SU-DHL-6 (cell line): ENCODE data around the gene ACOX3.

Experiments
- H2AFZ ChIP-seq: fragments of 200-600 bp; sonication (generic); 2 replicates; pipeline ENCODE4 v1.6.1; 2014; ENCODE audit warnings: low read depth, mild to moderate bottlenecking, moderate library complexity, mixed read lengths, antibody characterized with exemption, low read length; ENCODE audit not compliant: severe bottlenecking
- H3F3A ChIP-seq: fragments of 200-600 bp; shearing (Covaris generic); 2 replicates; pipeline ENCODE4 v1.6.0; 2016; ENCODE audit warnings: antibody characterized with exemption, mild to moderate bottlenecking; ENCODE audit not compliant: insufficient read depth
- H3K27ac ChIP-seq: fragments of 200-600 bp; sonication (generic); 2 replicates; pipeline ENCODE4 v1.5.1; 2016; ENCODE audit warnings: low read depth, mild to moderate bottlenecking, low read length, moderate library complexity, mixed read lengths
- H3K27me3 ChIP-seq: fragments of 200-600 bp; sonication (generic), shearing (Covaris generic); 2 replicates; pipeline ENCODE4 v1.6.0; 2014; ENCODE audit warnings: mild to moderate bottlenecking, low read length
- H3K36me3 ChIP-seq: fragments of 200-600 bp; sonication (generic); 2 replicates; pipeline ENCODE4 v1.6.1; 2014; ENCODE audit warnings: mild to moderate bottlenecking, low read length, mixed read lengths
- H3K4me2 ChIP-seq: fragments of 300-600, 200-600 bp; shearing (Covaris generic), sonication (generic); 2 replicates; pipeline ENCODE4 v1.6.0; 2014; ENCODE audit warnings: low read length, low read depth, mild to moderate bottlenecking; ENCODE audit not compliant: poor library complexity, severe bottlenecking
- H3K4me3 ChIP-seq: fragments of 200-600 bp; sonication (generic); 2 replicates; pipeline ENCODE4 v1.5.1; 2014; ENCODE audit warnings: antibody characterized with exemption, low read length, mild to moderate bottlenecking, mixed read lengths; ENCODE audit not compliant: insufficient read depth, poor library complexity, severe bottlenecking
- H3K79me2 ChIP-seq: fragments of 200-600 bp; sonication (generic); 2 replicates; pipeline ENCODE4 v1.6.1; 2014; ENCODE audit warnings: mild to moderate bottlenecking, low read length, moderate library complexity; ENCODE audit not compliant: insufficient read depth
- H3K9ac ChIP-seq: fragments of 200-600 bp; sonication (generic); 2 replicates; pipeline ENCODE4 v1.7.0; 2014; ENCODE audit warnings: mild to moderate bottlenecking, low read length
- H3K9me2 ChIP-seq: fragments of 200-600 bp; sonication (generic); replicated peaks from 2 replicates; pipeline ENCODE4 v1.6.1; 2014; ENCODE audit warnings: low read length; ENCODE audit not compliant: insufficient read depth
- H3K9me3 ChIP-seq: fragments of 200-600 bp; sonication (generic); 2 replicates; pipeline ENCODE4 v1.6.1; 2014; ENCODE audit warnings: low read length, mixed read lengths; ENCODE audit not compliant: insufficient read depth
- H4K20me1 ChIP-seq: fragments of 200-600 bp; sonication (generic); 2 replicates; pipeline ENCODE4 v1.6.1; 2014; ENCODE audit warnings: low read depth, mild to moderate bottlenecking, antibody characterized with exemption, low read length, moderate library complexity, mixed read lengths
- EZH2phosphoT487 ChIP-seq: fragments of 200-600 bp; sonication (generic), shearing (Covaris generic); conservative IDR thresholded peaks from 2 replicates; pipeline ENCODE4 v1.6.1; 2018; ENCODE audit warnings: mild to moderate bottlenecking, antibody characterized with exemption, low read length, moderate library complexity, mixed read lengths
- TF ChIP-seq, protein P1 (sequence below): fragments of 200-600 bp; sonication (generic); IDR thresholded peaks from one replicate; pipeline ENCODE4 v1.5.1; 2017; ENCODE audit warnings: antibody characterized with exemption, mild to moderate bottlenecking, low read length, moderate library complexity; ENCODE audit not compliant: insufficient read depth, poor library complexity, severe bottlenecking

Gene ACOX3

DNA sequence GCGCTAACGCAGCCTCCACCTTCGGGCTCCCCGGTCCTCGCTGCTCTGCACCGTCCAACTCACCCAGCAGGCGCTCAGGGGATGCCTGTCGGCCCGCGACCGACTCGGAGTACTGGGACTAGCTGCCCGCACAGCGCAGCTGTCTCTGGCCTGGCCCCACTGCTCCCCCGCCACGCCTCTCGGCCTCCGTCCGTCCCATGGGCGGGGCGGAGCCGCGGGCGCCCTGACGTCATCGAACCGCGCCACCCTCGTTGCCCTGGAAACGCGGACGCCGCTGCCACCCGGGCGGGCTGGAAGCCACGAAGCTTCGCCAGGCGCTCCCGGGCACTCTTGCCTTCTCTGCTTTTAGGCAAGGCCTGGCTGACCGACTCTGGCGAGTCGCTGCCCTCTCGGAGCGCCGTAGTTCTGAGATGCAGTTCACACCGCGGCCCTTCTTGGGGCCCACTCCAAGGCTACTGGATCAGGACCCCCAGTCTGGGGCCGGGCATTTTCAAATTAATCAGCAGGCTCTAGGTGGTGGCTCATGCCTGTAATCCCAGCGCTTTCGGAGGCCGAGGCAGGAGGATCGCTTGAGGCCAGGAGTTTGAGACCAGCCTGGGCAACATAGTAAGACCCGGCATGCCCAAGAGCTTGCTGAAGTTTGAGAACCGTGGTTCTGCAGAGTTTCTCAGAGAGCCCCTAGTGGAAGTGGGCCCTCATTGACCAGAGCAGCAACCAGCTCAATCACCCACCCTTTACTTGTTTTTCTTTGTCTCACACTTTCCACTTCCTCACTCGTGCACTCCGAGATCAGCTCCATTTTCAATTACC lies 12.0 kb downstream of the ACOX3 start:
- H3K4me2 ChIP-seq, result peak overlapping the region; percentile 70
- no peaks in the 10 kb centered on the region for H3K27me3 ChIP-seq
- H3K27ac ChIP-seq, result no peak overlapping the region
- H3K36me3 ChIP-seq, result no peaks in the 10 kb centered on the region
- H3K9me3 ChIP-seq, result no peaks in the 10 kb centered on the region
- TF ChIP-seq EZH2phosphoT487, result no peak
- TF ChIP-seq, protein P1, sequence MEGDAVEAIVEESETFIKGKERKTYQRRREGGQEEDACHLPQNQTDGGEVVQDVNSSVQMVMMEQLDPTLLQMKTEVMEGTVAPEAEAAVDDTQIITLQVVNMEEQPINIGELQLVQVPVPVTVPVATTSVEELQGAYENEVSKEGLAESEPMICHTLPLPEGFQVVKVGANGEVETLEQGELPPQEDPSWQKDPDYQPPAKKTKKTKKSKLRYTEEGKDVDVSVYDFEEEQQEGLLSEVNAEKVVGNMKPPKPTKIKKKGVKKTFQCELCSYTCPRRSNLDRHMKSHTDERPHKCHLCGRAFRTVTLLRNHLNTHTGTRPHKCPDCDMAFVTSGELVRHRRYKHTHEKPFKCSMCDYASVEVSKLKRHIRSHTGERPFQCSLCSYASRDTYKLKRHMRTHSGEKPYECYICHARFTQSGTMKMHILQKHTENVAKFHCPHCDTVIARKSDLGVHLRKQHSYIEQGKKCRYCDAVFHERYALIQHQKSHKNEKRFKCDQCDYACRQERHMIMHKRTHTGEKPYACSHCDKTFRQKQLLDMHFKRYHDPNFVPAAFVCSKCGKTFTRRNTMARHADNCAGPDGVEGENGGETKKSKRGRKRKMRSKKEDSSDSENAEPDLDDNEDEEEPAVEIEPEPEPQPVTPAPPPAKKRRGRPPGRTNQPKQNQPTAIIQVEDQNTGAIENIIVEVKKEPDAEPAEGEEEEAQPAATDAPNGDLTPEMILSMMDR, result peak; percentile 10
- no peaks in the 10 kb centered on the region for H3K9me2 ChIP-seq
- no peaks in the 10 kb centered on the region for H3F3A ChIP-seq
- H3K4me3 ChIP-seq, result peak overlapping the region; percentile 57
- H4K20me1 ChIP-seq, result no peaks in the 10 kb centered on the region
- H2AFZ ChIP-seq, result peak overlapping the region; percentile 29
- peak overlapping the region; percentile 68 for H3K9ac ChIP-seq
- no peaks in the 10 kb centered on the region for H3K79me2 ChIP-seq

DNA sequence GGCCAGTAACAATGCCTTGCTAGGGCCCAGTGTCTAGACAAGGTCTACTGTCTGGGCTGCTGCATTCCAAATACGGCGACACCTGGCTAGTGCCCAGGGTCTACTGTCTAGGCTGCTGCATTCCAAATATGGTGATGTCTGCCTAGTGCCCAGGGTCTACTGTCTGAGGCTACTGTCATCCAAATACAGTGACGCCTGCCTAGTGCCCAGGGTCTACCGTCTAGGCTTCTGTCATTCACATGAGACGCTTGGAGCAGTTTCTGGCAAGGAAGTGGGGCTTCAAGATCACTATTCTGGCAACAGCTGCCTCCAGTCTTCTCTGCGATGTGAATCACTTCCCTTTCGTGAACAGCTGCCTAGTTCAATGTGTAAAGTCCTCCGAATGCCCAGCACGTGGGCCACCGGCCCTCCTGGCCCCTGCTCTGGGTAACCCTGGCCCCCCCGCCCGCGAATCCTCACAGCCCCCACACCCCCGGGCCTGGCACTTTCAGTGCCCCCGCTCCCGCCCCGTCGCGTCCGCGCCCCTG lies 12.7 kb downstream of the ACOX3 start:
- Histone ChIP-seq H3F3A (no peaks in the 10 kb centered on the region), H3K9ac (peak overlapping the region; percentile 68), H3K9me2 (no peaks in the 10 kb centered on the region), H3K27me3 (no peaks in the 10 kb centered on the region), H3K36me3 (no peaks in the 10 kb centered on the region), H3K27ac (no peak overlapping the region), H4K20me1 (no peaks in the 10 kb centered on the region), H3K9me3 (no peaks in the 10 kb centered on the region), H3K79me2 (no peaks in the 10 kb centered on the region), H2AFZ (peak overlapping the region; percentile 29), H3K4me2 (peak overlapping the region; percentile 70), H3K4me3 (peak overlapping the region; percentile 57)
- no peak for TF ChIP-seq EZH2phosphoT487
- TF ChIP-seq, protein P1, result no peak

DNA sequence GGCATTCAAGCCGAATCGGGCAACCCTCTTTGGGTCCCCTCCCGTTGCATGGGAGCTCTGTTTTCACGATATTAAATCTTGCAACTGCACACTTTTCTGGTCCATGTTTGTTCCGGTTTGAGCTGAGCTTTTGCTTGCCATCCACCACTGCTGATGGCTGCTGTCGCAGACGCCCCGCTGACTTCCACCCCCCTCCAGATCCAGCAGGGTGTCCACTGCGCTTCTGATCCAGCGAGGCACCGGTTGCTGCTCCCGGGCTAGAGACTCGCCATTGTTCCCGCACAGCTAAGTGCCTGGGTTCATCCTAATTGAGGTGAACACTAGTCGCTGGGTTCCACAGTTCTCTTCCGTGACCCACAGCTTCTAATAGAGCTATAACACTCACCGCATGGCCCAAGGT lies 13.3 kb downstream of the ACOX3 start:
- Histone ChIP-seq H3K4me3 (no peak overlapping the region), H3K36me3 (no peaks in the 10 kb centered on the region), H3K27ac (no peak overlapping the region), H3K4me2 (peak overlapping the region; percentile 70), H4K20me1 (no peaks in the 10 kb centered on the region), H3K9me3 (no peaks in the 10 kb centered on the region), H3K9me2 (no peaks in the 10 kb centered on the region), H3K27me3 (no peaks in the 10 kb centered on the region), H3K9ac (no peak overlapping the region), H2AFZ (no peak overlapping the region), H3F3A (no peaks in the 10 kb centered on the region), H3K79me2 (no peaks in the 10 kb centered on the region)
- TF ChIP-seq EZH2phosphoT487, result no peak

DNA sequence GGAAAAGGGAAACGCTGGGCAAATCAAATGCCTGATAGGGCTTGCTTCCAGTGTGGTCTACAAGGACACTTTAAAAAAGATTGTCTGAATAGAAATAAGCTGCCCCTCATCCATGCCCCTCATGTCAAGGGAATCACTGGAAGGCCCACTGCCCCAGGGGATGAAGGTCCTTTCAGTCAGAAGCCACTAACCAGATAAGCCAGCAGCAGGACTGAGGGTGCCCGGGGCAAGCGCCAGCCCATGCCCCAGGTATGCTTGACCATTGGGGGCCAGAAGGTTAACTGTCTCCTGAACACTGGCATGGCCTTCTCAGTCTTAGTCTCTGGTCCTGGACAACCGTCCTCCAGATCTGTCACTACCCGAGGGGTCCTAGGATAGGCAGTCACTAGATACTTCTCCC lies 17.7 kb downstream of the ACOX3 start:
- TF ChIP-seq, protein P1, result no peak
- TF ChIP-seq EZH2phosphoT487, result no peak
- H4K20me1 ChIP-seq, result no peaks in the 10 kb centered on the region
- no peaks in the 10 kb centered on the region for H3K27me3 ChIP-seq
- no peaks in the 10 kb centered on the region for H3F3A ChIP-seq
- H2AFZ ChIP-seq, result no peak overlapping the region
- no peaks in the 10 kb centered on the region for H3K9me3 ChIP-seq
- no peaks in the 10 kb centered on the region for H3K9me2 ChIP-seq
- H3K4me2 ChIP-seq, result no peak overlapping the region
- no peak overlapping the region for H3K27ac ChIP-seq
- H3K79me2 ChIP-seq, result no peaks in the 10 kb centered on the region
- no peak overlapping the region for H3K9ac ChIP-seq
- no peak overlapping the region for H3K4me3 ChIP-seq
- H3K36me3 ChIP-seq, result no peaks in the 10 kb centered on the region
